CD14-positive monocyte (primary cell): ENCODE results near the gene NFATC1. TPM values are rescaled to one million over a fixed set of nuclear protein-coding genes. Genes with fewer than 3 reads are reported as not detected.

ENCODE experiments used
- DNase-seq, 3 donors: peaks; one replicate each; pipeline ENCODE4 v3.0.0-alpha.2; 2011 to 2022
- H2AFZ ChIP-seq: 2 replicates; pipeline ENCODE4 v1.6.0; 2012; ENCODE audit warnings: mild to moderate bottlenecking, low read depth, low read length, inconsistent platforms; ENCODE audit not compliant: insufficient read depth, poor library complexity, severe bottlenecking
- H3K27ac ChIP-seq, 2 donors: 1 replicate in 1 of 2; 2 replicates in 1 of 2; pipeline ENCODE4 v1.5.1; 2012 to 2013; ENCODE audit warnings: low read length in 2 of 2, control low read depth in 1 of 2, inconsistent platforms in 1 of 2, low read depth in 1 of 2, mild to moderate bottlenecking in 1 of 2
- H3K27me3 ChIP-seq, 2 donors: one replicate each; pipeline versions ENCODE4 v1.6.0 to v1.6.1; 2011 to 2013; ENCODE audit warnings: low read length in 2 of 2; ENCODE audit not compliant: control insufficient read depth in 2 of 2, insufficient read depth in 2 of 2
- H3K36me3 ChIP-seq, 2 donors: replicated peaks in 1 of 2; 1 replicate in 1 of 2; 2 replicates in 1 of 2; pipeline versions ENCODE4 v1.5.1 to v1.6.1; 2012 to 2013; ENCODE audit warnings: low read length in 2 of 2, control low read depth in 1 of 2, inconsistent platforms in 1 of 2, mild to moderate bottlenecking in 1 of 2; ENCODE audit not compliant: insufficient read depth in 2 of 2, control insufficient read depth in 1 of 2
- H3K4me1 ChIP-seq, 2 donors: 1 replicate in 1 of 2; 2 replicates in 1 of 2; pipeline versions ENCODE4 v1.5.1 to v1.6.1; 2012 to 2013; ENCODE audit warnings: low read length in 2 of 2, control low read depth in 1 of 2, inconsistent platforms in 1 of 2, mild to moderate bottlenecking in 1 of 2, moderate library complexity in 1 of 2; ENCODE audit not compliant: insufficient read depth in 2 of 2, control insufficient read depth in 1 of 2
- H3K4me2 ChIP-seq: replicated peaks from 2 replicates; pipeline ENCODE3; 2012; ENCODE audit warnings: low read length, moderate library complexity, mild to moderate bottlenecking; ENCODE audit not compliant: poor library complexity, severe bottlenecking; ENCODE audit errors: extremely low read depth
- H3K4me3 ChIP-seq, 3 experiments: fragments of 200-600 bp in 1 of 3; sonication (generic) in 1 of 3; replicated peaks in 1 of 3; 1 replicate in 2 of 3; 2 replicates in 1 of 3; pipeline ENCODE4 v1.5.1; 2011 to 2013; ENCODE audit warnings: low read length in 3 of 3, mild to moderate bottlenecking in 3 of 3, control low read depth in 2 of 3, low read depth in 2 of 3, inconsistent platforms in 1 of 3, moderate library complexity in 1 of 3
- H3K79me2 ChIP-seq: 2 replicates; pipeline ENCODE4 v1.6.0; 2012; ENCODE audit warnings: mild to moderate bottlenecking, control low read depth, inconsistent platforms, low read length, moderate library complexity; ENCODE audit not compliant: insufficient read depth
- H3K9ac ChIP-seq: 2 replicates; pipeline ENCODE4 v1.6.0; 2017; ENCODE audit warnings: low read length, mild to moderate bottlenecking; ENCODE audit not compliant: insufficient read depth, poor library complexity, severe bottlenecking
- H3K9me3 ChIP-seq, 2 donors: replicated peaks in 1 of 2; 1 replicate in 1 of 2; 2 replicates in 1 of 2; pipeline versions ENCODE4 v1.5.1 to v1.6.1; 2012 to 2013; ENCODE audit warnings: low read length in 2 of 2, control low read depth in 1 of 2; ENCODE audit not compliant: control insufficient read depth in 1 of 2, insufficient read depth in 1 of 2
- H4K20me1 ChIP-seq: 2 replicates; pipeline ENCODE4 v1.6.0; 2012; ENCODE audit warnings: mild to moderate bottlenecking, low read length, control low read depth, moderate library complexity; ENCODE audit not compliant: insufficient read depth
- H3K27ac Mint-ChIP-seq, 7 donors: one replicate each; pipeline ENCODE4 v1.8.0; 2020; ENCODE audit warnings: mild to moderate bottlenecking in 7 of 7, mixed read lengths in 7 of 7, moderate library complexity in 6 of 7, inconsistent platforms in 2 of 7
- H3K27me3 Mint-ChIP-seq, 3 donors: one replicate each; pipeline ENCODE4 v1.8.0; 2021 to 2022; ENCODE audit warnings: low read depth in 3 of 3, mild to moderate bottlenecking in 3 of 3, mixed read lengths in 3 of 3, moderate library complexity in 3 of 3, inconsistent platforms in 1 of 3
- H3K36me3 Mint-ChIP-seq, 2 donors: one replicate each; pipeline ENCODE4 v1.8.0; 2020; ENCODE audit warnings: mixed read lengths in 2 of 2, inconsistent platforms in 1 of 2, mild to moderate bottlenecking in 1 of 2
- H3K4me1 Mint-ChIP-seq: one replicate; pipeline ENCODE4 v1.8.0; 2020; ENCODE audit warnings: mild to moderate bottlenecking, mixed read lengths
- H3K4me3 Mint-ChIP-seq, 2 donors: one replicate each; pipeline ENCODE4 v1.8.0; 2020; ENCODE audit warnings: mild to moderate bottlenecking in 2 of 2, mixed read lengths in 2 of 2, moderate library complexity in 1 of 2
- H3K9me3 Mint-ChIP-seq, 7 donors: one replicate each; pipeline ENCODE4 v1.8.0; 2020 to 2022; ENCODE audit warnings: mixed read lengths in 7 of 7, mild to moderate bottlenecking in 6 of 7, moderate library complexity in 6 of 7, inconsistent platforms in 2 of 7
- CTCF ChIP-seq: fragments of 200-600 bp; IDR thresholded peaks from one replicate; pipeline ENCODE4 v1.8.0; 2022; ENCODE audit warnings: antibody characterized with exemption, mild to moderate bottlenecking
- WGBS: methylation state at CpG from one replicate; pipeline ENCODE4 v1.1.5; 2013; ENCODE audit warnings: missing lambda C conversion rate; ENCODE audit not compliant: insufficient coverage; 5-methylcytosine and 5-hydroxymethylcytosine counted together
- intact Hi-C, 2 donors: fragments of 100-400 bp; cut with micrococcal nuclease; formaldehyde crosslinking; loops; one replicate each; pipeline versions ENCODE4 v1.15.0 to v1.15.1; 2023
- polyA plus RNA-seq, 3 donors: library from polyadenylated mRNA; depleted of rRNA in 1 of 3; unstranded in 2 of 3; stranded (reverse) in 1 of 3; fragments of 300-500 nt in 2 of 3; fragments of >200 nt in 1 of 3; fragmentation: Illumina TruSeq in 2 of 3; gene quantifications; 1 replicate in 2 of 3; 2 replicates in 1 of 3; pipeline ENCODE4 v1.2.3, GENCODE V29; 2012 to 2021

Gene NFATC1
- polyA plus RNA-seq, 3 donors: 7.8 to 10.7 (median 8.3) TPM

GRCh38 chr18:79468119-79468789 lies 72.5 kb downstream of the NFATC1 start:
- Histone ChIP-seq H3K79me2 (no peaks in the 10 kb centered on the region), H3K4me3 (no peak overlapping the region), H3K4me2 (no peak overlapping the region), H3K4me1 (no peaks in the 10 kb centered on the region), H3K9me3 (peaks cover 8 to 18% of the 10 kb centered on the region in 2 donors), H3K27ac (no peak overlapping the region), H3K9ac (no peak overlapping the region), H4K20me1 (no peaks in the 10 kb centered on the region), H3K27me3 (no peaks in the 10 kb centered on the region), H2AFZ (no peak overlapping the region), H3K36me3 (peaks cover 27 to 61% of the 10 kb centered on the region in 2 donors)
- no peak for TF ChIP-seq CTCF
- H3K27ac Mint-ChIP-seq: no peak overlapping the region
- H3K4me3 Mint-ChIP-seq: no peak overlapping the region
- intact Hi-C loops: no loop called here
- no peak for DNase-seq
- H3K27me3 Mint-ChIP-seq: peaks cover 0 to 3% (median 2%) of the 10 kb centered on the region in 3 donors
- 74% methylated on average over 3 of the region's 12 CpGs for WGBS
- peaks cover 8 to 14% (median 10%) of the 10 kb centered on the region in 7 donors for H3K9me3 Mint-ChIP-seq
- peaks cover 48 to 80% of the 10 kb centered on the region in 2 donors for H3K36me3 Mint-ChIP-seq
- no peaks in the 10 kb centered on the region for H3K4me1 Mint-ChIP-seq

GRCh38 chr18:79469309-79469708 lies 73.6 kb downstream of the NFATC1 start:
- Histone ChIP-seq H3K27me3 (no peaks in the 10 kb centered on the region), H4K20me1 (no peaks in the 10 kb centered on the region), H3K27ac (no peak overlapping the region), H3K4me2 (no peak overlapping the region), H3K36me3 (peaks cover 25 to 63% of the 10 kb centered on the region in 2 donors), H3K79me2 (no peaks in the 10 kb centered on the region), H3K9ac (no peak overlapping the region), H3K9me3 (peaks cover 10 to 28% of the 10 kb centered on the region in 2 donors), H3K4me3 (no peak overlapping the region), H2AFZ (no peak overlapping the region), H3K4me1 (no peaks in the 10 kb centered on the region)
- no peak overlapping the region for H3K27ac Mint-ChIP-seq
- TF ChIP-seq CTCF: no peak
- H3K9me3 Mint-ChIP-seq: peaks cover 10 to 18% (median 11%) of the 10 kb centered on the region in 7 donors
- no peak for DNase-seq
- H3K4me3 Mint-ChIP-seq: no peak overlapping the region
- H3K27me3 Mint-ChIP-seq: peaks cover 0 to 3% (median 2%) of the 10 kb centered on the region in 3 donors
- WGBS: 99% methylated on average over 13 of the region's 17 CpGs
- intact Hi-C loops: no loop called here
- H3K36me3 Mint-ChIP-seq: peaks cover 45 to 73% of the 10 kb centered on the region in 2 donors
- no peaks in the 10 kb centered on the region for H3K4me1 Mint-ChIP-seq
